DND-41 (cell line): Measurements from ENCODE around the gene CBX1.

Experiments used
- ATAC-seq: fragments of 200-7000 bp; cut with Tn5 transposase; 3 replicates; pipeline ENCODE4 v1.9.1; 2021; ENCODE audit warnings: low read depth; ENCODE audit not compliant: insufficient read depth
- DNase-seq: peaks from one replicate; pipeline ENCODE4 v3.0.0-alpha.2; 2020
- H2AFZ ChIP-seq: 2 replicates; pipeline ENCODE4 v1.6.0; 2012; ENCODE audit warnings: low read depth, low read length
- H3K27ac ChIP-seq: 2 replicates; pipeline ENCODE4 v1.5.1; 2012; ENCODE audit warnings: low read length, inconsistent platforms
- H3K27me3 ChIP-seq: fragments of 200-600 bp; sonication (generic); 2 replicates; pipeline ENCODE4 v1.6.0; 2012; ENCODE audit warnings: low read length, mild to moderate bottlenecking, inconsistent platforms; ENCODE audit not compliant: insufficient read depth, poor library complexity
- H3K36me3 ChIP-seq: 2 replicates; pipeline ENCODE4 v1.5.1; 2012; ENCODE audit warnings: low read length, inconsistent platforms; ENCODE audit not compliant: insufficient read depth
- H3K4me1 ChIP-seq: 2 replicates; pipeline ENCODE4 v1.5.1; 2012; ENCODE audit warnings: mild to moderate bottlenecking, low read length; ENCODE audit not compliant: insufficient read depth
- H3K4me2 ChIP-seq: 2 replicates; pipeline ENCODE4 v1.6.0; 2012; ENCODE audit warnings: mild to moderate bottlenecking, moderate library complexity, low read length, inconsistent platforms; ENCODE audit not compliant: insufficient read depth
- H3K4me3 ChIP-seq, 2 experiments: fragments of 200-600 bp in 1 of 2; shearing (Covaris generic) in 1 of 2; 2 replicates each; pipeline ENCODE4 v1.5.1; 2012 to 2016; ENCODE audit warnings: inconsistent platforms in 2 of 2, low read length in 2 of 2, mild to moderate bottlenecking in 2 of 2, low read depth in 1 of 2, moderate library complexity in 1 of 2
- H3K79me2 ChIP-seq: 2 replicates; pipeline ENCODE4 v1.6.0; 2012; ENCODE audit warnings: low read length, inconsistent platforms; ENCODE audit not compliant: insufficient read depth
- H3K9ac ChIP-seq: 2 replicates; pipeline ENCODE4 v1.6.0; 2012; ENCODE audit warnings: low read depth, mild to moderate bottlenecking, inconsistent platforms, low read length, moderate library complexity
- H3K9me3 ChIP-seq: 2 replicates; pipeline ENCODE4 v1.5.1; 2012; ENCODE audit warnings: low read length, moderate library complexity, mild to moderate bottlenecking, inconsistent platforms; ENCODE audit not compliant: insufficient read depth, severe bottlenecking
- H4K20me1 ChIP-seq: 2 replicates; pipeline ENCODE4 v1.6.0; 2012; ENCODE audit warnings: low read length; ENCODE audit not compliant: insufficient read depth
- CTCF ChIP-seq: IDR thresholded peaks from 2 replicates; pipeline ENCODE4 v1.5.1; 2012; ENCODE audit warnings: borderline replicate concordance, low read length, moderate library complexity, mild to moderate bottlenecking; ENCODE audit not compliant: poor library complexity, severe bottlenecking; ENCODE audit errors: extremely low read depth
- EZH2 ChIP-seq: IDR thresholded peaks from 3 replicates; pipeline ENCODE4 v1.6.1; 2012; ENCODE audit warnings: borderline replicate concordance, low read depth, mild to moderate bottlenecking, moderate library complexity, low read length, inconsistent platforms; ENCODE audit not compliant: severe bottlenecking

The CBX1 gene

GRCh38 chr17:48060249-48060648 is 41.0 kb downstream of the CBX1 start:
- Histone ChIP-seq H3K36me3 (peaks cover 94% of the 10 kb centered on the region), H4K20me1 (peaks cover 77% of the 10 kb centered on the region)

GRCh38 chr17:48059125-48059668 is 42.1 kb downstream of the CBX1 start:
- no peak overlapping the region for H2AFZ ChIP-seq
- ATAC-seq (no peak), DNase-seq (no peak)
- TF ChIP-seq CTCF (no peak), EZH2 (no peak)
- H3K9me3 ChIP-seq = no peaks in the 10 kb centered on the region
- peaks cover 51% of the 10 kb centered on the region for H3K79me2 ChIP-seq
- no peak overlapping the region for H3K27ac ChIP-seq
- no peak overlapping the region for H3K4me3 ChIP-seq
- H3K27me3 ChIP-seq = no peaks in the 10 kb centered on the region
- H3K4me2 ChIP-seq = no peak overlapping the region
- H3K36me3 ChIP-seq = peaks cover 94% of the 10 kb centered on the region
- peaks cover 13% of the 10 kb centered on the region for H3K4me1 ChIP-seq
- H4K20me1 ChIP-seq = peaks cover 81% of the 10 kb centered on the region
- no peak overlapping the region for H3K9ac ChIP-seq

More at GRCh38 chr17:48060249-48060648, 41.0 kb downstream of the CBX1 start:
- Histone ChIP-seq H3K4me3 (no peak overlapping the region), H3K9ac (no peak overlapping the region), H3K4me1 (peaks cover 4% of the 10 kb centered on the region; the same call in 1 of the 2 replicates), H3K9me3 (no peaks in the 10 kb centered on the region), H2AFZ (no peak overlapping the region), H3K27me3 (no peaks in the 10 kb centered on the region), H3K79me2 (peaks cover 41% of the 10 kb centered on the region), H3K27ac (no peak overlapping the region), H3K4me2 (no peak overlapping the region)
- ATAC-seq = no peak
- no peak for DNase-seq
- no peak for TF ChIP-seq CTCF
- no peak for TF ChIP-seq EZH2

GRCh38 chr17:48058393-48059124 is 42.7 kb downstream of the CBX1 start:
- Histone ChIP-seq H3K9me3 (no peaks in the 10 kb centered on the region), H3K36me3 (peaks cover 96% of the 10 kb centered on the region), H3K27ac (no peak overlapping the region), H3K9ac (no peak overlapping the region), H2AFZ (no peak overlapping the region), H4K20me1 (peaks cover 84% of the 10 kb centered on the region), H3K4me2 (no peak overlapping the region), H3K4me3 (no peak overlapping the region), H3K79me2 (peaks cover 58% of the 10 kb centered on the region), H3K4me1 (peaks cover 19% of the 10 kb centered on the region), H3K27me3 (no peaks in the 10 kb centered on the region)
- ATAC-seq = no peak
- no peak for DNase-seq
- TF ChIP-seq EZH2 (no peak), CTCF (no peak)
